Osteoblast (primary cell): ENCODE results near the gene HBS1L. TPM values are rescaled to one million over a fixed set of nuclear protein-coding genes. Genes with fewer than 3 reads are reported as not detected.
A peak's percentile ranks its signal among the peaks of the same experiment; 100 is the strongest.
"Not testable (repeated sequence)": the region's sequence is repeated elsewhere in the genome, so short reads cannot be mapped to it uniquely, and the experiment has no call there.

Source experiments
- DNase-seq: peaks from one replicate; pipeline ENCODE4 v3.0.0; 2011; ENCODE audit warnings: low spot score, mixed read lengths; ENCODE audit not compliant: insufficient read length; ENCODE audit errors: missing footprints
- H2AFZ ChIP-seq: 2 replicates; pipeline ENCODE4 v1.6.0; 2011; ENCODE audit warnings: mild to moderate bottlenecking, low read length
- H3K27ac ChIP-seq: 2 replicates; pipeline ENCODE4 v1.5.1; 2011; ENCODE audit warnings: mild to moderate bottlenecking, low read depth, low read length, moderate library complexity
- H3K27me3 ChIP-seq: 2 replicates; pipeline ENCODE4 v1.6.0; 2012; ENCODE audit warnings: mild to moderate bottlenecking, control low read depth, inconsistent platforms, low read length, moderate library complexity; ENCODE audit not compliant: insufficient read depth
- H3K36me3 ChIP-seq: 2 replicates; pipeline ENCODE4 v1.5.1; 2011; ENCODE audit warnings: mild to moderate bottlenecking, low read length, control low read depth, moderate library complexity; ENCODE audit not compliant: insufficient read depth
- H3K4me1 ChIP-seq: 2 replicates; pipeline ENCODE4 v1.5.1; 2011; ENCODE audit warnings: mild to moderate bottlenecking, low read length, control low read depth, moderate library complexity; ENCODE audit not compliant: insufficient read depth
- H3K4me2 ChIP-seq: 2 replicates; pipeline ENCODE4 v1.6.0; 2011; ENCODE audit warnings: mild to moderate bottlenecking, low read length; ENCODE audit not compliant: insufficient read depth
- H3K4me3 ChIP-seq: fragments of 200-600 bp; sonication (generic); 3 replicates; pipeline ENCODE4 v1.5.1; 2012; ENCODE audit warnings: mild to moderate bottlenecking, low read length, inconsistent platforms; ENCODE audit not compliant: insufficient read depth
- H3K79me2 ChIP-seq: 2 replicates; pipeline ENCODE4 v1.6.0; 2012; ENCODE audit warnings: mild to moderate bottlenecking, low read length, control low read depth, inconsistent platforms; ENCODE audit not compliant: insufficient read depth
- H3K9me3 ChIP-seq: 2 replicates; pipeline ENCODE4 v1.5.1; 2011; ENCODE audit warnings: low read depth, low read length, control low read depth
- H4K20me1 ChIP-seq: 2 replicates; pipeline ENCODE4 v1.6.0; 2012; ENCODE audit warnings: mild to moderate bottlenecking, low read length, control low read depth; ENCODE audit not compliant: insufficient read depth
- total RNA-seq: library from RNA; depleted of rRNA; stranded (reverse); fragments of >200 nt; gene quantifications from 2 replicates; pipeline ENCODE4 v1.2.3, GENCODE V29; 2012
- TF ChIP-seq, protein P1 (sequence below): IDR thresholded peaks from 2 replicates; pipeline ENCODE4 v1.5.1; 2011; ENCODE audit warnings: mild to moderate bottlenecking, low read depth, low read length, moderate library complexity; ENCODE audit errors: extremely low read depth

HBS1L gene
- total RNA-seq, 1 donor: 94.8 TPM

DNA sequence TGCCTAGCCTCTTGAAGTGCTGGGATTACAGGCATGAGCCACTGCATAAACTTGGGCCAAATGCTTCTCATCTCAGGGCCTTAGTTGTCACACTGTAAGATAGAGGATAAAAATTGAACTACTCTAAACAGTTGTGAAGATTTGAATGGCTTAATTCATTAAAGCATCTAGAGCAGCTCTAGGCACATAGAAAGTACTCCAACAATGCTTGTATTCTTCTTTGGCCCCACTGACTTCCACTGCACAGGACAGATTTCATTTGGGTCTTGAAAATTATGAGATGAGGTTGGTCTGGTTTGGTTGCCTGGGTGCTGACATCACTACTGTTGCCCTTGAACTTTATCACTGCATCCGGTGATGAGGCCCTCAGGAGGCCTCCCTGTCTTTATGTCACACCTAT lies 10.0 kb upstream of the HBS1L start:
- no peaks in the 10 kb centered on the region for H3K79me2 ChIP-seq
- H3K4me2 ChIP-seq: no peak overlapping the region
- no peak for DNase-seq
- H3K9me3 ChIP-seq: no peaks in the 10 kb centered on the region
- H3K4me1 ChIP-seq: no peaks in the 10 kb centered on the region
- H3K36me3 ChIP-seq: no peaks in the 10 kb centered on the region
- H4K20me1 ChIP-seq: no peaks in the 10 kb centered on the region
- no peak overlapping the region for H2AFZ ChIP-seq
- TF ChIP-seq, protein P1, sequence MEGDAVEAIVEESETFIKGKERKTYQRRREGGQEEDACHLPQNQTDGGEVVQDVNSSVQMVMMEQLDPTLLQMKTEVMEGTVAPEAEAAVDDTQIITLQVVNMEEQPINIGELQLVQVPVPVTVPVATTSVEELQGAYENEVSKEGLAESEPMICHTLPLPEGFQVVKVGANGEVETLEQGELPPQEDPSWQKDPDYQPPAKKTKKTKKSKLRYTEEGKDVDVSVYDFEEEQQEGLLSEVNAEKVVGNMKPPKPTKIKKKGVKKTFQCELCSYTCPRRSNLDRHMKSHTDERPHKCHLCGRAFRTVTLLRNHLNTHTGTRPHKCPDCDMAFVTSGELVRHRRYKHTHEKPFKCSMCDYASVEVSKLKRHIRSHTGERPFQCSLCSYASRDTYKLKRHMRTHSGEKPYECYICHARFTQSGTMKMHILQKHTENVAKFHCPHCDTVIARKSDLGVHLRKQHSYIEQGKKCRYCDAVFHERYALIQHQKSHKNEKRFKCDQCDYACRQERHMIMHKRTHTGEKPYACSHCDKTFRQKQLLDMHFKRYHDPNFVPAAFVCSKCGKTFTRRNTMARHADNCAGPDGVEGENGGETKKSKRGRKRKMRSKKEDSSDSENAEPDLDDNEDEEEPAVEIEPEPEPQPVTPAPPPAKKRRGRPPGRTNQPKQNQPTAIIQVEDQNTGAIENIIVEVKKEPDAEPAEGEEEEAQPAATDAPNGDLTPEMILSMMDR: no peak
- no peak overlapping the region for H3K4me3 ChIP-seq
- peaks cover 10% of the 10 kb centered on the region for H3K27me3 ChIP-seq
- H3K27ac ChIP-seq: no peak overlapping the region

DNA sequence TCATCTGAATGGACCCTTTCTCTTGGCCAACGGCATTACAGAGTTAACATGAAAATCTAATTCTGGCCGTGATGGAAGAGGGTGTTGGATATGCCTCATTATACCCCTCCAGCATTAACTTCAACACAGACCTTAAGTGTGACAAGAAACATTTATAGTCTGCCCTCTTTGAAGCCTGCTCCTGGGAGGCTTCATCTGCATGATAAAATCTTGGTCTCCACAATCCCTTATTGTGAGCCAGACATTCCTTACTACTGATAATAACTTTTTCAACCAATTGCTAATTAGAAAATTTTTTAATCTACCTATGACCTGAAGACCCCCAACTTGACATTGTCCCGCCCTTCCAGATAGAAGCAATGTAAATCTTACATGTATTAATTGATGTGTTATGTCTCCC lies 9.3 kb upstream of the HBS1L start:
- DNase-seq: no peak
- no peak overlapping the region for H2AFZ ChIP-seq
- no peak overlapping the region for H3K4me3 ChIP-seq
- TF ChIP-seq, protein P1: no peak
- no peaks in the 10 kb centered on the region for H3K36me3 ChIP-seq
- H3K4me1 ChIP-seq: no peaks in the 10 kb centered on the region
- H4K20me1 ChIP-seq: no peaks in the 10 kb centered on the region
- no peak overlapping the region for H3K27ac ChIP-seq
- H3K79me2 ChIP-seq: no peaks in the 10 kb centered on the region
- peaks cover 10% of the 10 kb centered on the region for H3K27me3 ChIP-seq
- no peaks in the 10 kb centered on the region for H3K9me3 ChIP-seq
- no peak overlapping the region for H3K4me2 ChIP-seq

DNA sequence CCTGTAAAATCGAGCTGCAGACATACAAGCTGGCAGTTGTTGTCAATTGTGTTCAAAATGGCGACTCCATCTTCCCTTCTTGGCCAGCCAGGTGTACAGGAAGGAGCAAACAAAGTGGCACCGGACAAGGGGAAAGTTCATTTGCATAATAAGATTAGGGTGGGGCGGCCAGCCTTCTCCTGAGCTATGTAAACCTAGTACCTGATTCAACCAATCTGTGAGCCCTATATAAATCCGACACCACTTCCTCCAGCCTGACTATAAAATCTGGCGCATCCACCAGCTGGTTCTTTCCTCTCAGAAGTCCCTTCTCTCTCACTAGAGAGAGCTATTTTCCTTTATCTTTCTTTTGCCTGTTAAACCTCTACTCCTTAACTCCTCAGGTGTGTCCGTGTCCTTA lies 8.1 kb upstream of the HBS1L start:
- no peaks in the 10 kb centered on the region for H3K79me2 ChIP-seq
- H3K9me3 ChIP-seq: no peaks in the 10 kb centered on the region
- H3K4me3 ChIP-seq: no peak overlapping the region
- no peak overlapping the region for H2AFZ ChIP-seq
- no peak overlapping the region for H3K4me2 ChIP-seq
- DNase-seq: no peak
- H4K20me1 ChIP-seq: no peaks in the 10 kb centered on the region
- H3K27ac ChIP-seq: no peak overlapping the region
- TF ChIP-seq, protein P1: peak; percentile 7
- no peaks in the 10 kb centered on the region for H3K36me3 ChIP-seq
- peaks cover 10% of the 10 kb centered on the region for H3K27me3 ChIP-seq
- no peaks in the 10 kb centered on the region for H3K4me1 ChIP-seq

- Histone ChIP-seq H3K4me1 (peaks cover 1% of the 10 kb centered on the region), H2AFZ (no peak overlapping the region), H3K9me3 (no peaks in the 10 kb centered on the region), H3K27me3 (peaks cover 10% of the 10 kb centered on the region), H4K20me1 (no peaks in the 10 kb centered on the region), H3K4me2 (no peak overlapping the region), H3K36me3 (no peaks in the 10 kb centered on the region), H3K27ac (no peak overlapping the region), H3K79me2 (no peaks in the 10 kb centered on the region), H3K4me3 (no peak overlapping the region)
- TF ChIP-seq, protein P1: no peak
- no peak for DNase-seq
Observed at GRCh38 chr6:135060076-135060475, 5.5 kb upstream of the HBS1L start.

DNA sequence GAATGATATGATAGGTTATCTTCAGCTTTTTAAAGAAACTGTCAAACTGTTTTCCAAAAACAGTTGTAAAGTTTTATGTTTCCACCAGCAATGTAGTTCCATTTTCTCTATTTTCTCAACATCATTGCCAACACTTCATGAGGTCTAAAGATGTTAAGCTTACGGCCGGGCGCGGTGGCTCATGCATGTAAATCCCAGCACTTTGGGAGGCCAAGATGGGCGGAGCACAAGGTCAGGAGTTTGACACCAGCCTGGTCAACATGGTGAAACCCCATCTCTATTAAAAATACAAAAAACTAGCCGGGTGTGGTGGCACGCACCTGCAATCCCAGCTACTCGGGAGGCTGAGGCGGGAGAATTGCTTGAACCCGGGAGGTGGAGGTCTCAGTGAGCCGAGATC lies 3.7 kb upstream of the HBS1L start:
- H3K9me3 ChIP-seq, DNase-seq: not testable (repeated sequence)
- peaks cover 14% of the 10 kb centered on the region for H3K79me2 ChIP-seq

More for the DNA sequence above, 3.7 kb upstream of the HBS1L start:
- H4K20me1 ChIP-seq, H2AFZ ChIP-seq, H3K4me3 ChIP-seq, H3K27ac ChIP-seq, H3K36me3 ChIP-seq, H3K4me2 ChIP-seq: not testable (repeated sequence)
- Histone ChIP-seq H3K27me3 (peaks cover 10% of the 10 kb centered on the region), H3K4me1 (peaks cover 12% of the 10 kb centered on the region)
